Gastroesophageal sphincter (tissue), 3 donors: ENCODE measurements around the gene RPL29.

ENCODE experiments used
- CTCF ChIP-seq, 4 experiments: fragments of 200-600 bp in 2 of 4; fragments of 450-650 bp in 2 of 4; sonication (generic) in 1 of 4; IDR thresholded peaks; one replicate each; pipeline ENCODE4 v1.5.1; 2017 to 2019; ENCODE audit warnings: antibody characterized with exemption in 4 of 4, mild to moderate bottlenecking in 2 of 4, moderate library complexity in 2 of 4
- EP300 ChIP-seq: sonication (generic); formaldehyde crosslinking; IDR thresholded peaks from one replicate; pipeline ENCODE4 v1.6.1; 2017; ENCODE audit warnings: antibody characterized with exemption, mild to moderate bottlenecking
- POLR2A ChIP-seq, 2 donors: fragments of 450-650 bp; IDR thresholded peaks; one replicate each; pipeline ENCODE4 v1.6.1; 2017; ENCODE audit warnings: antibody characterized with exemption in 2 of 2, mild to moderate bottlenecking in 2 of 2, moderate library complexity in 1 of 2
- POLR2AphosphoS5 ChIP-seq: sonication (generic); formaldehyde crosslinking; IDR thresholded peaks from one replicate; pipeline ENCODE4 v1.6.1; 2017; ENCODE audit warnings: antibody characterized with exemption

- no peak for TF ChIP-seq CTCF (IDR thresholded peaks at IDR 0.05)
- peak; percentile 65 for TF ChIP-seq POLR2AphosphoS5
- peak; percentile 72 to 74 for TF ChIP-seq POLR2A (IDR thresholded peaks at IDR 0.05)
- no peak for TF ChIP-seq EP300
Observed at GRCh38 chr3:51967384-51968169, 28.1 kb downstream of the RPL29 start, which contains the start of gene PCBP4.
